ENCODE results near the gene SLC12A7. TPM values are rescaled to one million over a fixed set of nuclear protein-coding genes. Genes with fewer than 3 reads are reported as not detected.

SLC12A7 gene
- total RNA-seq, 4 donors from 2014 or later, result 87.2 to 182 (median 116) TPM

DNA sequence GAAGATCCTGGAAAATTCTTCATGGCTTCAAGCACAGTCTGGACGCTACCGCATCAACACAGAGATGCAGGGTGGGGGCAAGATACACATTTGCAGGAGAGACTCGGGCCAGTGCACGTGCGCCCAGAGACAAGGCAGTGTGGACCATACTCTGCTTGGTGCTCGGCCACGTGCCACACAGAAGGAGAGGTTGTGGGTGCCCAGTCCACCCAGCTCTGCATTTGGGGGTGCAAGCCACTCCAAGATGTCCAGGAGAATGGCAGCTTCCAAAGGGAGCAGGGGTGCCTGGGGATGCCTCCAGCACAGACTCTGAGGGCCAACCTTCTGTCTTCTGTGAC is 99.0 kb downstream of the SLC12A7 start:
- Histone ChIP-seq H3K9me3 (no peaks in the 10 kb centered on the region), H3K27ac (no peak overlapping the region), H3K4me1 (peaks cover 0 to 23% (median 7%) of the 10 kb centered on the region in 4 donors), H3K36me3 (no peaks in the 10 kb centered on the region), H3K4me3 (no peak overlapping the region), H3K27me3 (peaks cover 0 to 12% of the 10 kb centered on the region in 2 donors)
- TF ChIP-seq, protein P1, sequence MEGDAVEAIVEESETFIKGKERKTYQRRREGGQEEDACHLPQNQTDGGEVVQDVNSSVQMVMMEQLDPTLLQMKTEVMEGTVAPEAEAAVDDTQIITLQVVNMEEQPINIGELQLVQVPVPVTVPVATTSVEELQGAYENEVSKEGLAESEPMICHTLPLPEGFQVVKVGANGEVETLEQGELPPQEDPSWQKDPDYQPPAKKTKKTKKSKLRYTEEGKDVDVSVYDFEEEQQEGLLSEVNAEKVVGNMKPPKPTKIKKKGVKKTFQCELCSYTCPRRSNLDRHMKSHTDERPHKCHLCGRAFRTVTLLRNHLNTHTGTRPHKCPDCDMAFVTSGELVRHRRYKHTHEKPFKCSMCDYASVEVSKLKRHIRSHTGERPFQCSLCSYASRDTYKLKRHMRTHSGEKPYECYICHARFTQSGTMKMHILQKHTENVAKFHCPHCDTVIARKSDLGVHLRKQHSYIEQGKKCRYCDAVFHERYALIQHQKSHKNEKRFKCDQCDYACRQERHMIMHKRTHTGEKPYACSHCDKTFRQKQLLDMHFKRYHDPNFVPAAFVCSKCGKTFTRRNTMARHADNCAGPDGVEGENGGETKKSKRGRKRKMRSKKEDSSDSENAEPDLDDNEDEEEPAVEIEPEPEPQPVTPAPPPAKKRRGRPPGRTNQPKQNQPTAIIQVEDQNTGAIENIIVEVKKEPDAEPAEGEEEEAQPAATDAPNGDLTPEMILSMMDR (IDR thresholded peaks at IDR 0.05), result no peak
- TF ChIP-seq POLR2A (IDR thresholded peaks at IDR 0.05), result no peak
- no peak for DNase-seq

DNA sequence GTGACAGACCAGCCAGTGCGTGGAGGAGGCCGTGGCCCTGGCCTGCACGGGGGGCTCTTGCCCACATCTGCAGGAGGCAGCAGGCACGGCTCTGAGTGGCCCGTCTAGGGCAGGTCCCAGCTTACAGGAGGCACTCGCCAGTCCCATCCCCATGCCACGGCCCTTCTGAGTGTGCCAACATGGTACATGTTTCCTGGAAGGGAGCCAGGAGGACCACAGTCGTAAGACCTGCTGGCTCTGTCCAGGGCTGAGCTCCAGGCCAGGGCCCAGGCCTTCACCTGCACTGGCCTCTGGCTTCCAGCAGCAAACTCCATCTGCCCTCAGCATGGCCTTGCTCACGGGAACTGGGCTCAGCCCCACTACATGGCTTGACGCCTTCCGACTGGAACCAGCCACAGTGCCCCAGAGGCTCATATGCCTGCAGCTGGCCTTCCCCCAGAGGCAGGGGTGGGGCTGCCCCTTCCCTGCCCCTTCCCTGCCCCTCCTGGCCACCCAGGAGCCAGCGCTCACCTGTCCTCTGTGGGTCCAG is 99.5 kb downstream of the SLC12A7 start:
- Histone ChIP-seq H3K4me3 (no peak overlapping the region), H3K27ac (no peak overlapping the region), H3K27me3 (peaks cover 0 to 12% of the 10 kb centered on the region in 2 donors), H3K9me3 (no peaks in the 10 kb centered on the region), H3K36me3 (no peaks in the 10 kb centered on the region), H3K4me1 (peaks cover 0 to 23% (median 7%) of the 10 kb centered on the region in 4 donors)
- no peak for DNase-seq
- TF ChIP-seq POLR2A (IDR thresholded peaks at IDR 0.05), result no peak
- TF ChIP-seq, protein P1 (IDR thresholded peaks at IDR 0.05), result no peak

DNA sequence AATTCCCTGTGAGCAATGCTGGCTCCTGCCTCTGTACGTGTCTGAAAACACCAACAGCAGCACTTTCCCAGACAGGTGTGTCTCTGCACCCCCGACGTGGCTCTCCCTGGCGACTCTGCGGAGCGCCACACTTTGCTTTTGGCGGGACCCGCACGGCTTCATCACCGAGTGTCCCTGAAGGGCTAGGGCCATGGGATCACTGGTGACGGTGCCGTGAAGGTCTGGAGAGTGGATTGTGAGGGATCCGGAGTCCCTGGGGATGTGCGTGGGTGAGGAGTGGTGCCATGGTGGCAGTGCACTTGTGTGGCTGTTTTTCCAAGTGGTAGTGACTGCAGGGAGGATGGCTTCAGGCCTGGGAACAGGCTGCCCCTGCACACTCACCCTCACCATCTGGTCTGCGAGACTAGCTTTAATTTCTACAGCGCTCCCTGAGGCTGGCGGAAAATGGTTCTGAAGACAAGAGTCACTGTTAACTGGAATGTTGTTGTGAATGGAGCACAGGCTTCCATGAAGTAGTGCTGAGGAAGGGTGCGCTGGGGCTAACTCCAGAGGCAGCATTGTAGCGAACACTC is 100.0 kb downstream of the SLC12A7 start:
- peak in 1 of 3 donors; percentile 36 for DNase-seq
- Histone ChIP-seq H3K36me3 (no peaks in the 10 kb centered on the region), H3K9me3 (no peaks in the 10 kb centered on the region), H3K27me3 (peaks cover 0 to 12% of the 10 kb centered on the region in 2 donors), H3K4me3 (no peak overlapping the region), H3K27ac (no peak overlapping the region), H3K4me1 (peaks cover 0 to 23% (median 7%) of the 10 kb centered on the region in 4 donors)
- no peak for TF ChIP-seq POLR2A (IDR thresholded peaks at IDR 0.05)
- TF ChIP-seq, protein P1 (IDR thresholded peaks at IDR 0.05), result no peak

DNA sequence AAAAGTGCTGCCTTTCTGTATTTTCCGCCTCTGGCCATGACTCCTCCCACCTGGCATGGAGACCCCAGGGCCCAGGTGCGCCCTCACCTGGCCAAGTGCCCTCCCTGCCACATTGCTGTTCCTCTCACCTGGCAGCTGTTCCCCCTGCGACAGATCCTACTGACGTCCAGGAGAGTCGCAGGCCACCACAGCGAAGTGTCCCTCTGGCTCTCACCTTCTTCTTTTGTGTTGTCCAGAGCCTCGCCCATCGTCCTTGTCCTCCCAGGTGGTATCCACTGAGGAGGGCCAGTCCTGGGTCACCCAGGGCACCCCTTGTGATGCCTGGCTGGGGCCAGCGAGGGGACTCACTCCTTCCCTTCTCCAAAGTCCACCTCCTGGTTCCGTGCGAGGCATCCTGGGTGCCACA is 100.6 kb downstream of the SLC12A7 start:
- Histone ChIP-seq H3K9me3 (no peaks in the 10 kb centered on the region), H3K4me1 (peaks cover 0 to 23% (median 7%) of the 10 kb centered on the region in 4 donors), H3K4me3 (no peak overlapping the region), H3K36me3 (no peaks in the 10 kb centered on the region), H3K27me3 (peaks cover 0 to 12% of the 10 kb centered on the region in 2 donors), H3K27ac (no peak overlapping the region)
- peak in 1 of 3 donors; percentile 51 for DNase-seq
- no peak for TF ChIP-seq POLR2A (IDR thresholded peaks at IDR 0.05)
- TF ChIP-seq, protein P1 (IDR thresholded peaks at IDR 0.05), result peak in 2 of 6 experiments; percentile 33

DNA sequence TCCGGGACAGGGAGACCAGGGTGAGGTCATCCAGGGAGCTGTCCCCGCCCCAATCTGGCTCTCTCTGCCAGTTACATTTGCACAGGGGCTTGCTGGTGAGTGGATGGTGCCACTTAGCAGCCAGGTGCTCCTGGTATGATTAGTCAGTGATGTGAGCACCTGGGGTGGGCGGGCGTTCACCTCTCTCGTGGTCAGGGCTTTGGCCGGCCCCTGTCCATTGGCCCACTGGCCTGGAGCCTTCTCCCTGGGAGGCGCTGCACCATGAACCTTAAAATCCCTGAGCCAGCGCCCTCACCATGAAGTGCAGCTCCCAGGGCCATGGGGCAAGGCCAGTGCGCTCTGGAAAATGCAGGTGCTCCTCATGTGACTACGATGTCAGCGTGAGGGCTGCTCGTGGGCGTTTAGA is 101.2 kb downstream of the SLC12A7 start:
- peaks cover 0 to 29% (median 7%) of the 10 kb centered on the region in 4 donors for H3K4me1 ChIP-seq
- peak in 1 of 3 donors; percentile 34 for DNase-seq
- no peak for TF ChIP-seq POLR2A (IDR thresholded peaks at IDR 0.05)
- TF ChIP-seq, protein P1 (IDR thresholded peaks at IDR 0.05), result no peak
- no peaks in the 10 kb centered on the region for H3K36me3 ChIP-seq
- no peak overlapping the region for H3K27ac ChIP-seq
- peaks cover 0 to 12% of the 10 kb centered on the region in 2 donors for H3K27me3 ChIP-seq
- no peak overlapping the region for H3K4me3 ChIP-seq
- H3K9me3 ChIP-seq, result no peaks in the 10 kb centered on the region
